Trophoblast cell (in vitro differentiated cells and primary cell): ENCODE results near the gene CXCR5.

ENCODE experiments used
- DNase-seq, 2 donors: peaks; one replicate each; pipeline ENCODE4 v3.0.0-alpha.2; 2016
- H2AFZ ChIP-seq: 2 replicates; pipeline ENCODE4 v1.6.1; 2013; ENCODE audit warnings: low read length, moderate library complexity, mild to moderate bottlenecking; ENCODE audit not compliant: insufficient read depth, poor library complexity
- H2AK5ac ChIP-seq: 2 replicates; pipeline ENCODE4 v1.6.1; 2013; ENCODE audit warnings: mild to moderate bottlenecking, low read length
- H2BK120ac ChIP-seq: 2 replicates; pipeline ENCODE4 v1.6.1; 2013; ENCODE audit warnings: low read length, mild to moderate bottlenecking, moderate library complexity; ENCODE audit not compliant: insufficient read depth, poor library complexity
- H2BK12ac ChIP-seq: 2 replicates; pipeline ENCODE4 v1.6.1; 2013; ENCODE audit warnings: mild to moderate bottlenecking, low read length, moderate library complexity
- H2BK5ac ChIP-seq: 2 replicates; pipeline ENCODE4 v1.6.1; 2013; ENCODE audit warnings: low read length, low read depth, moderate library complexity, mild to moderate bottlenecking; ENCODE audit not compliant: poor library complexity
- H3K14ac ChIP-seq: 2 replicates; pipeline ENCODE4 v1.6.1; 2013; ENCODE audit warnings: mild to moderate bottlenecking, low read length
- H3K18ac ChIP-seq: 2 replicates; pipeline ENCODE4 v1.6.1; 2013; ENCODE audit warnings: mild to moderate bottlenecking, low read length
- H3K23ac ChIP-seq: 2 replicates; pipeline ENCODE4 v1.6.1; 2013; ENCODE audit warnings: low read length
- H3K27ac ChIP-seq: 2 replicates; pipeline ENCODE4 v1.5.1; 2013; ENCODE audit warnings: low read depth, mild to moderate bottlenecking, inconsistent platforms, low read length, moderate library complexity
- H3K27me3 ChIP-seq: 2 replicates; pipeline ENCODE4 v1.6.1; 2013; ENCODE audit warnings: inconsistent platforms, mild to moderate bottlenecking, low read length, moderate library complexity; ENCODE audit not compliant: insufficient read depth
- H3K36me3 ChIP-seq, 2 experiments: 1 replicate in 1 of 2; 2 replicates in 1 of 2; pipeline ENCODE4 v1.6.1; 2013; ENCODE audit warnings: low read length in 2 of 2, mild to moderate bottlenecking in 2 of 2, moderate library complexity in 1 of 2; ENCODE audit not compliant: insufficient read depth in 2 of 2, control insufficient read depth in 1 of 2
- H3K4ac ChIP-seq: 2 replicates; pipeline ENCODE4 v1.6.1; 2013; ENCODE audit warnings: low read depth, mild to moderate bottlenecking, low read length, moderate library complexity
- H3K4me1 ChIP-seq, 2 experiments: 1 replicate in 1 of 2; 2 replicates in 1 of 2; pipeline ENCODE4 v1.6.1; 2013; ENCODE audit warnings: low read length in 2 of 2, mild to moderate bottlenecking in 2 of 2, moderate library complexity in 1 of 2; ENCODE audit not compliant: insufficient read depth in 2 of 2, control insufficient read depth in 1 of 2
- H3K4me2 ChIP-seq: 2 replicates; pipeline ENCODE4 v1.6.1; 2013; ENCODE audit warnings: inconsistent platforms, mild to moderate bottlenecking, low read length, moderate library complexity
- H3K4me3 ChIP-seq: 2 replicates; pipeline ENCODE4 v1.5.1; 2013; ENCODE audit warnings: mild to moderate bottlenecking, low read depth, low read length, inconsistent platforms
- H3K79me1 ChIP-seq: one replicate; pipeline ENCODE4 v1.6.1; 2013; ENCODE audit warnings: low read length
- H3K79me2 ChIP-seq: 2 replicates; pipeline ENCODE4 v1.6.1; 2013; ENCODE audit warnings: low read length, mild to moderate bottlenecking; ENCODE audit not compliant: control insufficient read depth, insufficient read depth, poor library complexity
- H3K9ac ChIP-seq: 2 replicates; pipeline ENCODE4 v1.6.1; 2013; ENCODE audit warnings: mild to moderate bottlenecking, low read length
- H3K9me3 ChIP-seq: 2 replicates; pipeline ENCODE4 v1.6.1; 2013; ENCODE audit warnings: low read depth, mild to moderate bottlenecking, control low read depth, inconsistent platforms, low read length; ENCODE audit not compliant: insufficient read depth
- H4K12ac ChIP-seq: 2 replicates; pipeline ENCODE4 v1.6.1; 2013; ENCODE audit warnings: low read depth, mild to moderate bottlenecking, low read length, moderate library complexity
- H4K8ac ChIP-seq: 2 replicates; pipeline ENCODE4 v1.6.1; 2013; ENCODE audit warnings: low read depth, mild to moderate bottlenecking, low read length, moderate library complexity
- H4K91ac ChIP-seq: one replicate; pipeline ENCODE4 v1.6.1; 2013; ENCODE audit warnings: low read depth, mild to moderate bottlenecking, low read length, moderate library complexity
- WGBS: extraction: QIAGEN DNeasy Blood & Tissue Kit; methylation state at CpG from one replicate; pipeline ENCODE4 v1.1.7; 2013; ENCODE audit warnings: missing lambda C conversion rate; ENCODE audit not compliant: insufficient read length, insufficient coverage; ENCODE audit errors: extremely low coverage; 5-methylcytosine and 5-hydroxymethylcytosine counted together

Gene CXCR5

DNA sequence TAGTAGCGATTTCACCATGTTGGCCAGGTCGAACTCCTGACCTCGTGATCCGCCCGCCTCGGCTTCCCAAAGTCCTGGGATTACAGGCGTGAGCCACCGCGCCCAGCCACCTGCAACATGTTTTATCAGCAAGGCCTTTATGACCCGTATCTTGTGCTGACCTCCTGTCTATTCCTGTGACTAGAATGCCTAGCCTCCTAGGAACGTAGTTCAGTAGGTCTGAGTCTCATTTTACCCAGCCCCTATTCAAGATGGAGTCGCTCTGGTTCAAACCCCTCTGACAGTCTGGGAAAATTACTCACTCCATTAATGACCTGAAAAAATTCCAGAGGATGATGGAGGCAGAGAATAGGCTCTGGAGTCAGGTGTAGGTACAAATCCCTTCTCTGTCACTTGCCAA lies 30.0 kb upstream of the CXCR5 start:
- Histone ChIP-seq H3K9me3 (no peaks in the 10 kb centered on the region), H3K27ac (no peak overlapping the region), H4K91ac (no peak overlapping the region), H3K4me2 (no peak overlapping the region), H3K9ac (no peak overlapping the region), H2AK5ac (no peak overlapping the region), H3K23ac (no peak overlapping the region), H3K27me3 (no peaks in the 10 kb centered on the region), H2BK120ac (no peak overlapping the region), H2BK12ac (no peak overlapping the region), H4K12ac (no peak overlapping the region), H3K4me1 (no peaks in the 10 kb centered on the region), H2AFZ (no peak overlapping the region), H3K4me3 (no peak overlapping the region), H2BK5ac (no peak overlapping the region), H4K8ac (no peak overlapping the region), H3K36me3 (no peaks in the 10 kb centered on the region), H3K14ac (no peak overlapping the region), H3K79me2 (no peaks in the 10 kb centered on the region), H3K18ac (no peak overlapping the region), H3K4ac (no peak overlapping the region), H3K79me1 (no peaks in the 10 kb centered on the region)
- no CpG with 5 or more reads among the region's 12 CpGs for WGBS
- peak; percentile 92 to 94 for DNase-seq

DNA sequence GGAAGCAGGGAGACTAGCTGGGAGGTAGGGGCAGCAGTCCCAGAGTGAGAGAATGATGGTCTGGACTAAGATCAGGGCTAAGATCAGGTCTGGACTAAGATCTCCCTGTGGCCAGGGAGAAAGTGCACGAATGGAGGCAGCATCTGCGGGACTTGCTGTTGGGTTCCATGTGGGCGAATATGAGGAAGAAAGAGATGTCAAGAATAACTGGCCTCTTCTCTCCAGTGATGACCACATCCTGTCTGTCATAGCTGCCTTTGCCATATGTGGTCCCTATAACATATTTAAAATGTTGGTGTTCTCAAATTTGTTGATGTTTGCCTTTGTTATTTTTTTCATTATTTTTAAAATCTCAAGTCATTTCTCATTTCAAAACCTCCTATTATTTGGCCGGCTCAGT lies 27.4 kb upstream of the CXCR5 start:
- Histone ChIP-seq H3K14ac (no peak overlapping the region), H4K91ac (no peak overlapping the region), H2BK120ac (no peak overlapping the region), H3K9ac (no peak overlapping the region), H3K4me1 (no peaks in the 10 kb centered on the region), H3K4me3 (no peak overlapping the region), H4K8ac (no peak overlapping the region), H3K4me2 (no peak overlapping the region), H2BK12ac (no peak overlapping the region), H3K27me3 (no peaks in the 10 kb centered on the region), H3K4ac (no peak overlapping the region), H3K36me3 (no peaks in the 10 kb centered on the region), H2AFZ (no peak overlapping the region), H3K27ac (no peak overlapping the region), H3K79me2 (no peaks in the 10 kb centered on the region), H2BK5ac (no peak overlapping the region), H3K9me3 (no peaks in the 10 kb centered on the region), H4K12ac (no peak overlapping the region), H2AK5ac (no peak overlapping the region), H3K18ac (no peak overlapping the region), H3K79me1 (no peaks in the 10 kb centered on the region), H3K23ac (no peak overlapping the region)
- no peak for DNase-seq
- no CpG with 5 or more reads among the region's 4 CpGs for WGBS

DNA sequence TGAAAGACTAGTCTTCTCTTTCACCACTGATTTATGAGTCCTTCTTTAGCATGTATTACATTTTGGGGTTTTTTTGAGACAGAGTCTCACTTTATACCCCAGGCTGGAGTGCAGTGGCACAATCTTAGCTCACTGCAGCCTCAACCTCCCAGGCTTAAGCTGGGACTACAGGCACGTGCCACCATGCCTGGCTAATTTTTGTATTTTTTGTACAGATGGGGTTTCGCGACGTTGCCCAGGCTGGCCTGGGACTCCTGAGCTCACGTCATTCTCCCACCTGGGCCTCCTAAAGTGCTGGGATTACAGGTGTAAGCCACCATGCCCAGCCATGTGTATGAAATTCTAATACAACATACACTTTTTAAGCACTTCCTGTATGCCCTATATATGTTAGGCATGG lies 26.3 kb upstream of the CXCR5 start:
- H2BK5ac ChIP-seq: no peak overlapping the region
- no CpG with 5 or more reads among the region's 5 CpGs for WGBS
- no peaks in the 10 kb centered on the region for H3K9me3 ChIP-seq

DNA sequence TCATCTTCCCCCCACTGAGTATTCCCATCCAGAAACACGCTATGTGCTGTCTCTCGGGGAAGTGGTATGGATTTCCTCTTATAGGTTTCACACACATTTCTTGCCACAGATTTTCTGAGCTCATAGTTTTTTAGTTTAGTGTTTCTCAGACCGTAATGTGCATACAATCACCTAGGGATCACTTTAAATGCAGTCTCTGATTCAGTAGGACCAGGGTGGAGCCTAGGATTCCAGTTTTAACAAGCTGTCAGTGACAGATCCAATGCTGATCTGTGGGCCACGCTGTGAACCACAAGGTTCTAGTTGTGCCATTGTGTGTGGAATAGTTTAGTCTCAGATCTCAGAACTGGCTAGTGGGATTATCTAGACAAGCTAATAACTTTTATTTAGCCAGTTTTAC lies 23.7 kb upstream of the CXCR5 start:
- H3K18ac ChIP-seq: no peak overlapping the region
- no peak overlapping the region for H2AK5ac ChIP-seq
- H3K27me3 ChIP-seq: no peaks in the 10 kb centered on the region
- no peak overlapping the region for H4K8ac ChIP-seq
- no peak overlapping the region for H2BK120ac ChIP-seq
- no peak overlapping the region for H2AFZ ChIP-seq
- no peaks in the 10 kb centered on the region for H3K9me3 ChIP-seq
- H3K14ac ChIP-seq: no peak overlapping the region
- H3K4me3 ChIP-seq: no peak overlapping the region
- H2BK12ac ChIP-seq: no peak overlapping the region
- H3K79me2 ChIP-seq: no peaks in the 10 kb centered on the region
- H3K79me1 ChIP-seq: no peaks in the 10 kb centered on the region
- no CpG with 5 or more reads among the region's 4 CpGs for WGBS
- no peak overlapping the region for H3K23ac ChIP-seq
- H3K4me1 ChIP-seq: no peaks in the 10 kb centered on the region
- no peak overlapping the region for H3K9ac ChIP-seq
- no peaks in the 10 kb centered on the region for H3K36me3 ChIP-seq
- no peak overlapping the region for H4K91ac ChIP-seq
- no peak overlapping the region for H3K4ac ChIP-seq
- H2BK5ac ChIP-seq: no peak overlapping the region
- no peak overlapping the region for H3K27ac ChIP-seq
- no peak overlapping the region for H4K12ac ChIP-seq
- H3K4me2 ChIP-seq: no peak overlapping the region
- no peak for DNase-seq

More for the DNA sequence above, 26.3 kb upstream of the CXCR5 start:
- no peak overlapping the region for H3K27ac ChIP-seq
- H2BK12ac ChIP-seq: no peak overlapping the region
- no peak overlapping the region for H3K4me2 ChIP-seq
- no peak overlapping the region for H2BK120ac ChIP-seq
- no peak overlapping the region for H4K91ac ChIP-seq
- no peaks in the 10 kb centered on the region for H3K79me2 ChIP-seq
- H3K14ac ChIP-seq: no peak overlapping the region
- no peaks in the 10 kb centered on the region for H3K79me1 ChIP-seq
- no peak overlapping the region for H3K18ac ChIP-seq
- no peak overlapping the region for H3K4me3 ChIP-seq
- H4K8ac ChIP-seq: no peak overlapping the region
- H3K4me1 ChIP-seq: no peaks in the 10 kb centered on the region
- no peak overlapping the region for H3K9ac ChIP-seq
- H3K27me3 ChIP-seq: no peaks in the 10 kb centered on the region
- no peak for DNase-seq
- H2AK5ac ChIP-seq: no peak overlapping the region
- H3K23ac ChIP-seq: no peak overlapping the region
- no peak overlapping the region for H4K12ac ChIP-seq
- H3K36me3 ChIP-seq: no peaks in the 10 kb centered on the region
- no peak overlapping the region for H3K4ac ChIP-seq
- H2AFZ ChIP-seq: no peak overlapping the region
